ENCODE measurements around the gene E2F2.

The E2F2 gene

GRCh38 chr1:23564529-23565122 lies 33.6 kb upstream of the E2F2 start:
- H3K36me3 ChIP-seq: no peaks in the 10 kb centered on the region
- peaks cover 63% of the 10 kb centered on the region for H3K27me3 ChIP-seq
- no peak overlapping the region for H3K4me3 ChIP-seq (ENCODE audit: low read depth in 1 of 2, low read length in 1 of 2)
- H3K27ac ChIP-seq: no peak overlapping the region
- no peaks in the 10 kb centered on the region for H3K9me3 ChIP-seq
- H3K4me1 ChIP-seq (ENCODE audit: control insufficient read depth in 1 of 2, insufficient read depth in 1 of 2, low read depth in 1 of 2, low read length in 1 of 2): peaks cover 49 to 54% of the 10 kb centered on the region in 2 experiments
- TF ChIP-seq, protein P1, sequence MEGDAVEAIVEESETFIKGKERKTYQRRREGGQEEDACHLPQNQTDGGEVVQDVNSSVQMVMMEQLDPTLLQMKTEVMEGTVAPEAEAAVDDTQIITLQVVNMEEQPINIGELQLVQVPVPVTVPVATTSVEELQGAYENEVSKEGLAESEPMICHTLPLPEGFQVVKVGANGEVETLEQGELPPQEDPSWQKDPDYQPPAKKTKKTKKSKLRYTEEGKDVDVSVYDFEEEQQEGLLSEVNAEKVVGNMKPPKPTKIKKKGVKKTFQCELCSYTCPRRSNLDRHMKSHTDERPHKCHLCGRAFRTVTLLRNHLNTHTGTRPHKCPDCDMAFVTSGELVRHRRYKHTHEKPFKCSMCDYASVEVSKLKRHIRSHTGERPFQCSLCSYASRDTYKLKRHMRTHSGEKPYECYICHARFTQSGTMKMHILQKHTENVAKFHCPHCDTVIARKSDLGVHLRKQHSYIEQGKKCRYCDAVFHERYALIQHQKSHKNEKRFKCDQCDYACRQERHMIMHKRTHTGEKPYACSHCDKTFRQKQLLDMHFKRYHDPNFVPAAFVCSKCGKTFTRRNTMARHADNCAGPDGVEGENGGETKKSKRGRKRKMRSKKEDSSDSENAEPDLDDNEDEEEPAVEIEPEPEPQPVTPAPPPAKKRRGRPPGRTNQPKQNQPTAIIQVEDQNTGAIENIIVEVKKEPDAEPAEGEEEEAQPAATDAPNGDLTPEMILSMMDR (IDR thresholded peaks at IDR 0.05): no peak

GRCh38 chr1:23563755-23564374 lies 32.8 kb upstream of the E2F2 start:
- no peak overlapping the region for H3K4me3 ChIP-seq (ENCODE audit: low read depth in 1 of 2, low read length in 1 of 2)
- peaks cover 54 to 60% of the 10 kb centered on the region in 2 experiments for H3K4me1 ChIP-seq (ENCODE audit: control insufficient read depth in 1 of 2, insufficient read depth in 1 of 2, low read depth in 1 of 2, low read length in 1 of 2)
- H3K36me3 ChIP-seq: no peaks in the 10 kb centered on the region
- no peaks in the 10 kb centered on the region for H3K9me3 ChIP-seq
- H3K27me3 ChIP-seq: peaks cover 56% of the 10 kb centered on the region
- TF ChIP-seq, protein P1 (IDR thresholded peaks at IDR 0.05): no peak
- no peak overlapping the region for H3K27ac ChIP-seq

DNA sequence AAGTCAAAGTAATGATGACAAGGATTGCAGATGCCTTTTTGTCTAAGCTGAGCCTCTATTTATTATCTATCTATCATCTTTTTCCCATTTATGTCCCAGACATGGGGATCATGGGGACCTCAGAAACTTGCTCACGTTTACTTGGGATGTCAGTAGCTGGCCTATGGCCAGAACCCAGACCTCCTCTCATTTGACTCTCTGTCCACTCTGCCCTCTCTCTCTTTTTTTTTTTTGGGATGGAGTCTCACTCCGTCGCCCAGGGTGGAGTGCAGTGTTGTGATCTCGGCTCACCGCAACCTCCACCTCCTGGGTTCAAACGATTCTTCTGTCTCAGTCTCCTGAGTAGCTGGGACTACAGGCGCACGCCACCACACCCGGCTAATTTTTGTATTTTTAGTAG lies 32.0 kb upstream of the E2F2 start:
- H3K27me3 ChIP-seq: peaks cover 52% of the 10 kb centered on the region
- TF ChIP-seq, protein P1 (IDR thresholded peaks at IDR 0.05): no peak

GRCh38 chr1:23562137-23562876 lies 31.3 kb upstream of the E2F2 start:
- Histone ChIP-seq H3K4me3 (ENCODE audit: low read depth in 1 of 2, low read length in 1 of 2) (peak overlapping the region; percentile 12 to 14), H3K36me3 (no peaks in the 10 kb centered on the region), H3K4me1 (ENCODE audit: control insufficient read depth in 1 of 2, insufficient read depth in 1 of 2, low read depth in 1 of 2, low read length in 1 of 2) (peaks cover 64 to 65% of the 10 kb centered on the region in 2 experiments), H3K9me3 (no peaks in the 10 kb centered on the region), H3K27ac (peak overlapping the region; percentile 95), H3K27me3 (peaks cover 52% of the 10 kb centered on the region)
- TF ChIP-seq, protein P1 (IDR thresholded peaks at IDR 0.05): no peak

More for the DNA sequence above, 32.0 kb upstream of the E2F2 start:
- Histone ChIP-seq H3K4me3 (ENCODE audit: low read depth in 1 of 2, low read length in 1 of 2) (no peak overlapping the region), H3K27ac (no peak overlapping the region), H3K9me3 (no peaks in the 10 kb centered on the region), H3K36me3 (no peaks in the 10 kb centered on the region), H3K4me1 (ENCODE audit: control insufficient read depth in 1 of 2, insufficient read depth in 1 of 2, low read depth in 1 of 2, low read length in 1 of 2) (peaks cover 63 to 65% of the 10 kb centered on the region in 2 experiments)

DNA sequence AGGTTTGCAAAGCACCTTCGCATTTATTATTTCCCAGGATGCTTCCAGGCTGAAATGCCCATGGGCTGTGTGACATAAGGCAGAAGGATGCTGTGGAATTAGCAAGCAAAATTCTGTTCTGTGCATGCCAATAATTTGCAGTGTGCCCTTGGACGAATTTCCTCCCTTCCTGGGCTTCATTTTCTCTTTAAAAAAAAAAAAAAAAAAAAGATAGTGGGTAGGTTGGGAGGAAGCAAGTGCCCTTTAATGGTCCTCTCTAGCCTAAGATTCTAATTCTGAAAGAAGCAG lies 30.7 kb upstream of the E2F2 start:
- Histone ChIP-seq H3K27ac (peak overlapping the region; percentile 95), H3K4me1 (ENCODE audit: control insufficient read depth in 1 of 2, insufficient read depth in 1 of 2, low read depth in 1 of 2, low read length in 1 of 2) (peaks cover 59 to 64% of the 10 kb centered on the region in 2 experiments), H3K36me3 (no peaks in the 10 kb centered on the region), H3K27me3 (peaks cover 57% of the 10 kb centered on the region), H3K9me3 (no peaks in the 10 kb centered on the region), H3K4me3 (ENCODE audit: low read depth in 1 of 2, low read length in 1 of 2) (peak overlapping the region in 1 of 2 experiments; percentile 14)
- TF ChIP-seq, protein P1 (IDR thresholded peaks at IDR 0.05): no peak

Data from neutrophil (primary cell).